Measurements from ENCODE around the gene ASIC2.

- no peak for TF ChIP-seq SNAI2 (CRISPR knock-in tag; IDR thresholded peaks at IDR 0.05)
- TF ChIP-seq PATZ1 (CRISPR knock-in tag; IDR thresholded peaks at IDR 0.05; ENCODE audit: borderline replicate concordance) = no peak
- TF ChIP-seq, protein P1, sequence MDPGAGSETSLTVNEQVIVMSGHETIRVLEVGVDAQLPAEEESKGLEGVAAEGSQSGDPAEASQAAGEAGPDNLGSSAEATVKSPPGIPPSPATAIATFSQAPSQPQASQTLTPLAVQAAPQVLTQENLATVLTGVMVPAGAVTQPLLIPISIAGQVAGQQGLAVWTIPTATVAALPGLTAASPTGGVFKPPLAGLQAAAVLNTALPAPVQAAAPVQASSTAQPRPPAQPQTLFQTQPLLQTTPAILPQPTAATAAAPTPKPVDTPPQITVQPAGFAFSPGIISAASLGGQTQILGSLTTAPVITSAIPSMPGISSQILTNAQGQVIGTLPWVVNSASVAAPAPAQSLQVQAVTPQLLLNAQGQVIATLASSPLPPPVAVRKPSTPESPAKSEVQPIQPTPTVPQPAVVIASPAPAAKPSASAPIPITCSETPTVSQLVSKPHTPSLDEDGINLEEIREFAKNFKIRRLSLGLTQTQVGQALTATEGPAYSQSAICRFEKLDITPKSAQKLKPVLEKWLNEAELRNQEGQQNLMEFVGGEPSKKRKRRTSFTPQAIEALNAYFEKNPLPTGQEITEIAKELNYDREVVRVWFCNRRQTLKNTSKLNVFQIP (CRISPR knock-in tag; IDR thresholded peaks at IDR 0.05; ENCODE audit: borderline replicate concordance, low read depth) = no peak
- TF ChIP-seq CREB5 (CRISPR knock-in tag; IDR thresholded peaks at IDR 0.05; ENCODE audit: low read depth) = no peak
- TF ChIP-seq, protein P2, sequence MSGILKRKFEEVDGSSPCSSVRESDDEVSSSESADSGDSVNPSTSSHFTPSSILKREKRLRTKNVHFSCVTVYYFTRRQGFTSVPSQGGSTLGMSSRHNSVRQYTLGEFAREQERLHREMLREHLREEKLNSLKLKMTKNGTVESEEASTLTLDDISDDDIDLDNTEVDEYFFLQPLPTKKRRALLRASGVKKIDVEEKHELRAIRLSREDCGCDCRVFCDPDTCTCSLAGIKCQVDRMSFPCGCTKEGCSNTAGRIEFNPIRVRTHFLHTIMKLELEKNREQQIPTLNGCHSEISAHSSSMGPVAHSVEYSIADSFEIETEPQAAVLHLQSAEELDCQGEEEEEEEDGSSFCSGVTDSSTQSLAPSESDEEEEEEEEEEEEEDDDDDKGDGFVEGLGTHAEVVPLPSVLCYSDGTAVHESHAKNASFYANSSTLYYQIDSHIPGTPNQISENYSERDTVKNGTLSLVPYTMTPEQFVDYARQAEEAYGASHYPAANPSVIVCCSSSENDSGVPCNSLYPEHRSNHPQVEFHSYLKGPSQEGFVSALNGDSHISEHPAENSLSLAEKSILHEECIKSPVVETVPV (CRISPR knock-in tag; IDR thresholded peaks at IDR 0.05) = no peak
- no peak for TF ChIP-seq ARNTL (CRISPR knock-in tag; IDR thresholded peaks at IDR 0.05; ENCODE audit: borderline replicate concordance, low read depth)
- TF ChIP-seq TCF4 (CRISPR knock-in tag; IDR thresholded peaks at IDR 0.05; ENCODE audit: borderline replicate concordance) = no peak
- TF ChIP-seq ZNF565 (CRISPR knock-in tag; conservative IDR thresholded peaks at IDR 0.05; ENCODE audit: low read depth) = no peak
- TF ChIP-seq PPARA (CRISPR knock-in tag; IDR thresholded peaks at IDR 0.05; ENCODE audit: borderline replicate concordance) = no peak
Observed at GRCh38 chr17:33285413-33285812, 7.7 kb downstream of the ASIC2 start.

Data from SK-N-SH treated with all-trans-retinoic acid at 6 μM for 48 hours (cell line).